ENCODE data around the gene RAVER1. TPM values are rescaled to one million over a fixed set of nuclear protein-coding genes. Genes with fewer than 3 reads are reported as not detected.
A peak's percentile ranks its signal among the peaks of the same experiment; 100 is the strongest.

The RAVER1 gene
- total and polyA plus RNA-seq, 2 of the 13 experiments (the other 11 are each of a cell fraction or from before 2014, with no cell fraction given) = 3.6 to 7.9 TPM

GRCh38 chr19:10286803-10287737 lies 46.3 kb downstream of the RAVER1 start, which contains the start of gene ICAM4 (continued):
- TF ChIP-seq, protein P1, sequence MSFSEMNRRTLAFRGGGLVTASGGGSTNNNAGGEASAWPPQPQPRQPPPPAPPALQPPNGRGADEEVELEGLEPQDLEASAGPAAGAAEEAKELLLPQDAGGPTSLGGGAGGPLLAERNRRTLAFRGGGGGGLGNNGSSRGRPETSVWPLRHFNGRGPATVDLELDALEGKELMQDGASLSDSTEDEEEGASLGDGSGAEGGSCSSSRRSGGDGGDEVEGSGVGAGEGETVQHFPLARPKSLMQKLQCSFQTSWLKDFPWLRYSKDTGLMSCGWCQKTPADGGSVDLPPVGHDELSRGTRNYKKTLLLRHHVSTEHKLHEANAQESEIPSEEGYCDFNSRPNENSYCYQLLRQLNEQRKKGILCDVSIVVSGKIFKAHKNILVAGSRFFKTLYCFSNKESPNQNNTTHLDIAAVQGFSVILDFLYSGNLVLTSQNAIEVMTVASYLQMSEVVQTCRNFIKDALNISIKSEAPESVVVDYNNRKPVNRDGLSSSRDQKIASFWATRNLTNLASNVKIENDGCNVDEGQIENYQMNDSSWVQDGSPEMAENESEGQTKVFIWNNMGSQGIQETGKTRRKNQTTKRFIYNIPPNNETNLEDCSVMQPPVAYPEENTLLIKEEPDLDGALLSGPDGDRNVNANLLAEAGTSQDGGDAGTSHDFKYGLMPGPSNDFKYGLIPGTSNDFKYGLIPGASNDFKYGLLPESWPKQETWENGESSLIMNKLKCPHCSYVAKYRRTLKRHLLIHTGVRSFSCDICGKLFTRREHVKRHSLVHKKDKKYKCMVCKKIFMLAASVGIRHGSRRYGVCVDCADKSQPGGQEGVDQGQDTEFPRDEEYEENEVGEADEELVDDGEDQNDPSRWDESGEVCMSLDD (CRISPR knock-in tag; IDR thresholded peaks at IDR 0.05; ENCODE audit: borderline replicate concordance) = 0 out of 2 replicates have a peak, but pooled peaks have one; percentile 19
- 0 out of 2 replicates have a peak, but pooled peaks have one; percentile 14 for TF ChIP-seq RXRB (CRISPR knock-in tag; IDR thresholded peaks at IDR 0.05; ENCODE audit: borderline replicate concordance)
- TF ChIP-seq, protein P2, sequence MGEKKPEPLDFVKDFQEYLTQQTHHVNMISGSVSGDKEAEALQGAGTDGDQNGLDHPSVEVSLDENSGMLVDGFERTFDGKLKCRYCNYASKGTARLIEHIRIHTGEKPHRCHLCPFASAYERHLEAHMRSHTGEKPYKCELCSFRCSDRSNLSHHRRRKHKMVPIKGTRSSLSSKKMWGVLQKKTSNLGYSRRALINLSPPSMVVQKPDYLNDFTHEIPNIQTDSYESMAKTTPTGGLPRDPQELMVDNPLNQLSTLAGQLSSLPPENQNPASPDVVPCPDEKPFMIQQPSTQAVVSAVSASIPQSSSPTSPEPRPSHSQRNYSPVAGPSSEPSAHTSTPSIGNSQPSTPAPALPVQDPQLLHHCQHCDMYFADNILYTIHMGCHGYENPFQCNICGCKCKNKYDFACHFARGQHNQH (CRISPR knock-in tag; IDR thresholded peaks at IDR 0.05) = peak; percentile 24; the same call in 1 of the 2 replicates
- TF ChIP-seq, protein P3, sequence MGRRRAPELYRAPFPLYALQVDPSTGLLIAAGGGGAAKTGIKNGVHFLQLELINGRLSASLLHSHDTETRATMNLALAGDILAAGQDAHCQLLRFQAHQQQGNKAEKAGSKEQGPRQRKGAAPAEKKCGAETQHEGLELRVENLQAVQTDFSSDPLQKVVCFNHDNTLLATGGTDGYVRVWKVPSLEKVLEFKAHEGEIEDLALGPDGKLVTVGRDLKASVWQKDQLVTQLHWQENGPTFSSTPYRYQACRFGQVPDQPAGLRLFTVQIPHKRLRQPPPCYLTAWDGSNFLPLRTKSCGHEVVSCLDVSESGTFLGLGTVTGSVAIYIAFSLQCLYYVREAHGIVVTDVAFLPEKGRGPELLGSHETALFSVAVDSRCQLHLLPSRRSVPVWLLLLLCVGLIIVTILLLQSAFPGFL (CRISPR knock-in tag; IDR thresholded peaks at IDR 0.05) = no peak
- no peak for TF ChIP-seq ZNF367 (CRISPR knock-in tag; IDR thresholded peaks at IDR 0.05; ENCODE audit: borderline replicate concordance)
- no peak for TF ChIP-seq ZNF337 (CRISPR knock-in tag; IDR thresholded peaks at IDR 0.05; ENCODE audit: borderline replicate concordance, low read depth)
- TF ChIP-seq SRSF9 (IDR thresholded peaks at IDR 0.05; ENCODE audit: borderline replicate concordance, insufficient read depth, low read depth, low read length, poor library complexity, severe bottlenecking) = no peak
- TF ChIP-seq ZMAT3 (CRISPR knock-in tag; conservative IDR thresholded peaks at IDR 0.05) = peak; percentile 45; the same call in 1 of the 2 replicates
- peak; percentile 45; the same call in 1 of the 2 replicates for TF ChIP-seq PHF8 (CRISPR knock-in tag; IDR thresholded peaks at IDR 0.05)
- peak; percentile 94 for TF ChIP-seq RBM22 (optimal IDR thresholded peaks at IDR 0.05; ENCODE audit: low read length)
- TF ChIP-seq ZNF432 (CRISPR knock-in tag; IDR thresholded peaks at IDR 0.05; ENCODE audit: borderline replicate concordance) = no peak
- TF ChIP-seq ARID2 (CRISPR knock-in tag; IDR thresholded peaks at IDR 0.05; ENCODE audit: borderline replicate concordance) = 0 out of 2 replicates have a peak, but pooled peaks have one; percentile 22
- peak; percentile 63; the same call in 1 of the 2 replicates for TF ChIP-seq ZNF800 (CRISPR knock-in tag; IDR thresholded peaks at IDR 0.05)
- TF ChIP-seq HCFC1 (IDR thresholded peaks at IDR 0.05; ENCODE audit: low read depth, low read length) = no peak

All from HepG2 (cell line).